Measurements from ENCODE around the gene CCDC9. TPM values are rescaled to one million over a fixed set of nuclear protein-coding genes. Genes with fewer than 3 reads are reported as not detected.

Gene CCDC9
- total RNA-seq, 5 donors from 2014 or later (not counting 1 experiment from before 2014, with no cell fraction given): 40.4 to 57.2 (median 49.7) TPM

DNA sequence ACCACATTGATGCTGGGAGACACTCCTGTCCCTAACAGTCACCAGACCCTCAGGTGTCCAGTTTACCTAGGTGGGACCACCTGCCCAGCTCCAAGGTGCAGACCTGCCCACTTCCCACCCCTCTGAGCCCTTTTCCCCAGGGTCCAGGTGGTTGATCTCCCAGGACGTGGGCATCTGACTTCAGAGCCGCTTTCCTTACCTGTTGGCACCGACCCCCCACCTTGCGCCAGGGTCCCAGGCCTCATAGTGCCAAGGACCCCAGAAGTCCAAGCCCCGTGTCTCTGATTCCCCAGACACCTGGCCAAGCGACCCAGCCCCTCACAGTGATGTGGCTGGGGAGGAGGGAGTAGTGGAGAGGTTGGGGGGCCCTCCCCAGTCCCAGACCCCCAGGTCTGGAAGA, 15.8 kb upstream of the CCDC9 start:
- ATAC-seq (replicated peaks in 1 of 4) (no peak), DNase-seq (no peak)
- no peaks in the 10 kb centered on the region for H3K36me3 Mint-ChIP-seq
- peaks cover 8 to 37% (median 32%) of the 10 kb centered on the region in 3 donors for H3K4me1 Mint-ChIP-seq
- H3K27ac Mint-ChIP-seq: no peak overlapping the region
- ChIA-PET CTCF (interaction anchor here in 1 of 2 donors (0.6 kb wide), 2 partner anchors 46 to 275 kb away, joined by 5 to 7 read pairs; no protein-coding TSS in a partner anchor), POLR2A (interaction anchor here in 1 of 2 donors (0.6 kb wide), 1 partner anchor 62 kb away, joined by 3 read pairs; no protein-coding TSS in a partner anchor)
- peak overlapping the region in 1 of 2 donors; percentile 19 for H3K4me3 ChIP-seq (ENCODE audit: control insufficient read depth in 1 of 2, extremely low read depth in 1 of 2, low read length in 1 of 2)
- H3K27me3 Mint-ChIP-seq: no peaks in the 10 kb centered on the region
- peaks cover 6 to 9% of the 10 kb centered on the region in 2 experiments for H3K27me3 ChIP-seq (replicated peaks in 1 of 2; ENCODE audit: control insufficient read depth in 2 of 2, extremely low read depth in 1 of 2, insufficient read depth in 2 of 2, low read length in 1 of 2)
- H3K36me3 ChIP-seq (ENCODE audit: control insufficient read depth in 2 of 2, extremely low read depth in 1 of 2, insufficient read depth in 1 of 2, low read length in 1 of 2): no peaks in the 10 kb centered on the region
- peaks cover 38 to 55% of the 10 kb centered on the region in 2 experiments for H3K4me1 ChIP-seq (ENCODE audit: control insufficient read depth in 1 of 2, extremely low read depth in 1 of 2, insufficient read depth in 2 of 2, low read length in 2 of 2)
- no peaks in the 10 kb centered on the region for H3K9me3 ChIP-seq
- 75% methylated on average over 2 of the region's 6 CpGs for WGBS (ENCODE audit: insufficient coverage)
- H3K9me3 Mint-ChIP-seq: no peaks in the 10 kb centered on the region
- H3K4me3 Mint-ChIP-seq: peak overlapping the region in 2 of 3 donors; percentile 53 to 54
- H3K27ac ChIP-seq (ENCODE audit: low read length): peak overlapping the region; percentile 50

DNA sequence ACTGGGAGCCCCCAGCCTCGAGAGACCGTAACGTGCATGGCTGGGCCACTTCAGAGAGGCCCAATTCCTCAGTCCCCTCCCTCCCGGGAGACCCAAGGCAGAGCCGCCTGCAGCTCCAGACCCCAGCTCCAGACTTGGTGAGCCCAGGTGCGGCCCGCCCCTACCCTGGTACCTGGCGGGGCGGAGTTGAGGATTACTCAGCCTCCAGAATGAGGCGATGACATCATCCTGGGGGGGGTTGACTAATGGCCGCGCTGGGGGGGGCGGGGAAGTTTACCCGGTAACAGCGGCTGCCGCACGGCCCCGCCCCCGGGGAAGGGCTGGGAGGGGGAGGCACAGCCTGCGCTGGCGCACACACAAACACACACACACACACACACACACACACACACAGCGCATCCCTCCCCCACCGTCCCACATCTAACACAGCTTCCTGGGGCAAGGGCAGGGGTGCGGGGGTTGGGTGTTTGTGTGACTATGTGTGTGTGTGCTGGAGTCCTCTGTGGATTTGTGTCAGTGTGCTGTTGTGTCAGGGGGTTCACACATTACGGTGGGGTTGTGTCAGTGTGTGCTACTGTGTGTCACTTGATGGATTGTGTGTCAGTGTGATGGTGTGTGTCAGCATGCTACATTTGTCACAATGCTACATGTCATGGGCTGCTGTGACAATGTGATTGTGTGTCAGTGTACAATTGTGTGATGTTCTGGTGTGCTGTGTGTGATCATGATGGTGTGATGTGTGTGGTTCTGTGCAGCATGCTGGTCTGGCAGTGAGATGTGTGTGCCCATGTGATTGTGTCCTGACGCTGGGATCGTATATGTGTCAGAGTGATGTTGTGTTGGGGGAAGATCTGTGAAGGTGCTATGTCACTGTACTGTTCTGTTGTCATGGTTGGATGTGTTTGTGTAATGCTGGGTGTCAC, 15.1 kb upstream of the CCDC9 start:
- DNase-seq (peak; percentile 66 to 95 (median 86)), ATAC-seq (replicated peaks in 1 of 4) (peak; percentile 57 to 68 (median 60))
- no peaks in the 10 kb centered on the region for H3K9me3 Mint-ChIP-seq
- H3K9me3 ChIP-seq: no peaks in the 10 kb centered on the region
- POLR2A ChIA-PET: interaction anchor here in 1 of 2 donors (0.6 kb wide), 1 partner anchor 63 kb away, joined by 3 read pairs; no protein-coding TSS in a partner anchor
- 29% methylated on average over 10 of the region's 27 CpGs for WGBS (ENCODE audit: insufficient coverage)
- peak overlapping the region in 1 of 2 donors; percentile 19 for H3K4me3 ChIP-seq (ENCODE audit: control insufficient read depth in 1 of 2, extremely low read depth in 1 of 2, low read length in 1 of 2)
- H3K27ac ChIP-seq (ENCODE audit: low read length): peak overlapping the region; percentile 50
- H3K4me3 Mint-ChIP-seq: peak overlapping the region in 2 of 3 donors; percentile 53 to 54
- H3K4me1 ChIP-seq (ENCODE audit: control insufficient read depth in 1 of 2, extremely low read depth in 1 of 2, insufficient read depth in 2 of 2, low read length in 2 of 2): peaks cover 38 to 55% of the 10 kb centered on the region in 2 experiments
- peaks cover 6 to 9% of the 10 kb centered on the region in 2 experiments for H3K27me3 ChIP-seq (replicated peaks in 1 of 2; ENCODE audit: control insufficient read depth in 2 of 2, extremely low read depth in 1 of 2, insufficient read depth in 2 of 2, low read length in 1 of 2)
- CTCF ChIA-PET: interaction anchor here in 1 of 2 donors (0.6 kb wide), 3 partner anchors 46 to 274 kb away, joined by 3 to 7 read pairs (median 5); no protein-coding TSS in a partner anchor
- H3K27me3 Mint-ChIP-seq: no peaks in the 10 kb centered on the region
- peak overlapping the region in 1 of 2 donors; percentile 22 for H3K27ac Mint-ChIP-seq
- no peaks in the 10 kb centered on the region for H3K36me3 Mint-ChIP-seq
- no peaks in the 10 kb centered on the region for H3K36me3 ChIP-seq (ENCODE audit: control insufficient read depth in 2 of 2, extremely low read depth in 1 of 2, insufficient read depth in 1 of 2, low read length in 1 of 2)
- H3K4me1 Mint-ChIP-seq: peaks cover 8 to 37% (median 32%) of the 10 kb centered on the region in 3 donors

GRCh38 chr19:47241919-47242577, 14.3 kb upstream of the CCDC9 start:
- WGBS (ENCODE audit: insufficient coverage): 88% methylated on average over 7 of the region's 7 CpGs
- ChIA-PET CTCF (interaction anchor here in 1 of 2 donors (1.1 kb wide), 1 partner anchor 31 kb away, joined by 10 read pairs; no protein-coding TSS in a partner anchor), POLR2A (no interaction called here)
- peaks cover 8 to 37% (median 32%) of the 10 kb centered on the region in 3 donors for H3K4me1 Mint-ChIP-seq
- H3K27ac Mint-ChIP-seq: no peak overlapping the region
- peak overlapping the region; percentile 38 for H3K27ac ChIP-seq (ENCODE audit: low read length)
- no peak overlapping the region for H3K4me3 ChIP-seq (ENCODE audit: control insufficient read depth in 1 of 2, extremely low read depth in 1 of 2, low read length in 1 of 2)
- no peaks in the 10 kb centered on the region for H3K9me3 ChIP-seq
- DNase-seq: peak in 2 of 35 experiments; percentile 11 to 29
- H3K36me3 Mint-ChIP-seq: no peaks in the 10 kb centered on the region
- H3K4me1 ChIP-seq (ENCODE audit: control insufficient read depth in 1 of 2, extremely low read depth in 1 of 2, insufficient read depth in 2 of 2, low read length in 2 of 2): peaks cover 38 to 56% of the 10 kb centered on the region in 2 experiments
- H3K27me3 ChIP-seq (replicated peaks in 1 of 2; ENCODE audit: control insufficient read depth in 2 of 2, extremely low read depth in 1 of 2, insufficient read depth in 2 of 2, low read length in 1 of 2): peaks cover 6 to 9% of the 10 kb centered on the region in 2 experiments
- no peak for ATAC-seq (replicated peaks in 1 of 4)
- no peaks in the 10 kb centered on the region for H3K9me3 Mint-ChIP-seq
- H3K36me3 ChIP-seq (ENCODE audit: control insufficient read depth in 2 of 2, extremely low read depth in 1 of 2, insufficient read depth in 1 of 2, low read length in 1 of 2): no peaks in the 10 kb centered on the region
- no peaks in the 10 kb centered on the region for H3K27me3 Mint-ChIP-seq
- H3K4me3 Mint-ChIP-seq: no peak overlapping the region

DNA sequence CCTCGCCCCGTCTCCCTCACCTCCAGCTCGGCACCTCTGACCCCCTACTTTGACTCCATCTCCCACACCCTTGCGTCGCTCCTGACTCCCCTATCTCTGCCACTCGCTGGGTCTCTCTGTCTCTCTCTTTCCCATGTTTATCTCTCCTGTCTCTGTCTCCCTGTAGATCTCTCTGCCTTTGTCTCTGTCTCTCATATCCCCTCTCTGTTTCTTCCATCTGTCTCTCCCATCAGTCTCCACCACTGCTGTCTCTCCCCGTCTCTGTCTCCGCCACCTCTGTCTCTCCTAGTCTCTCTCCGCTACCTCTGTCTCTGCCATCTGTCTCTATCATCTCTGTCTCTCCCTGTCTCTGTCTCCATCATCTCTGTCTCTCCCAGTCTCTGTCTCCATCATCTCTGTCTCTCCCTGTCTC, 13.0 kb upstream of the CCDC9 start:
- ChIA-PET POLR2A (interaction anchor here (0.5 to 0.7 kb wide), 4 partner anchors 31 to 104 kb away, joined by 3 to 4 read pairs (median 3); no protein-coding TSS in a partner anchor), CTCF (interaction anchor here (0.6 to 5.4 kb wide), 13 partner anchors 11 to 130 kb away, joined by 3 to 179 read pairs (median 10); partner anchors contain the start of gene ZC3H4 (in 1 of the 2))
- Mint-ChIP-seq H3K4me1 (peaks cover 8 to 40% (median 35%) of the 10 kb centered on the region in 3 donors), H3K4me3 (peak overlapping the region in 2 of 3 donors; percentile 51 to 66), H3K36me3 (no peaks in the 10 kb centered on the region), H3K27me3 (no peaks in the 10 kb centered on the region), H3K9me3 (no peaks in the 10 kb centered on the region), H3K27ac (peak overlapping the region; percentile 81 to 89)
- Histone ChIP-seq H3K27ac (ENCODE audit: low read length) (peak overlapping the region; percentile 72), H3K4me1 (ENCODE audit: control insufficient read depth in 1 of 2, extremely low read depth in 1 of 2, insufficient read depth in 2 of 2, low read length in 2 of 2) (peaks cover 38 to 60% of the 10 kb centered on the region in 2 experiments), H3K36me3 (ENCODE audit: control insufficient read depth in 2 of 2, extremely low read depth in 1 of 2, insufficient read depth in 1 of 2, low read length in 1 of 2) (no peaks in the 10 kb centered on the region), H3K4me3 (ENCODE audit: control insufficient read depth in 1 of 2, extremely low read depth in 1 of 2, low read length in 1 of 2) (peak overlapping the region; percentile 34 to 51), H3K27me3 (replicated peaks in 1 of 2; ENCODE audit: control insufficient read depth in 2 of 2, extremely low read depth in 1 of 2, insufficient read depth in 2 of 2, low read length in 1 of 2) (peaks cover 6 to 9% of the 10 kb centered on the region in 2 experiments), H3K9me3 (no peaks in the 10 kb centered on the region)
- peak in 2 of 4 experiments; percentile 3 to 19 for ATAC-seq (replicated peaks in 1 of 4)
- DNase-seq: peak in 2 of 35 experiments; percentile 16 to 25
- 36% methylated on average over 7 of the region's 9 CpGs for WGBS (ENCODE audit: insufficient coverage)

DNA sequence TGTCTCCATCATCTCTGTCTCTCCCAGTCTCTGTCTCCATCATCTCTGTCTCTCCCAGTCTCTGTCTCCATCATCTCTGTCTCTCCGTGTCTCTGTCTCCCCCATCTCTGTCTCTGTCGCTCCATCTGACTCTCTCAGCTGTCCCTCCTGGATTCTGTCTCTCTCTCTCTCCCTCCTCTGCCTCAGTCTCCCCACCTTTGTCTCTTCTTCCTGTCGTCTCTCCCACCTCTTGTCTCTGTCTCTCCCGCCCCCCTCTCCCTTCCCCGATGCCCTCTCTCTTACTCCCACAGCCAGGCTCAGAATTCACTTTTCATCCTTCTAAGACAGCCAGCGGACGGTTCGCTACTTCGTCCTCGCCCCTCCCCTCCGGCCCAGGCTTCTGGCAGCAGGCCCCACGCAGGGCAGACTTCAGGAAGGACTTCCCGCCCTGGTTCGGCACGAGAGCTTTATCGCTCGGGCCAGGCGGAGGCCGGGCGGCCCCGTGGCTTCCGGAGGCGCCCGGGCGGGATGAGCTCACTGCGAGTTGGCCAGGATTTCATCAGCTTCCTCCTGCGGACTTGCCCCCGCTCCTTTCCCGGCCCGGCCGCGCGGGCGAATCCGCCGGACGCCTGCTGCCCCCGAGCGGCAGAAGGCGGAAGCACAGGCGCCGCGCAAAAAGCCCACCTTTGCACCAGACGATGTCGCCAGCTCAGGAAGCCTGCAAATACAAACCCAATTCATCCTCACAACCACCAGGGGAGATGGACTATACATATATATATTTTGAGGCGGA, 12.4 kb upstream of the CCDC9 start:
- Mint-ChIP-seq H3K4me3 (peak overlapping the region in 2 of 3 donors; percentile 51 to 66), H3K27me3 (no peaks in the 10 kb centered on the region), H3K4me1 (peaks cover 3 to 36% (median 33%) of the 10 kb centered on the region in 3 donors), H3K36me3 (no peaks in the 10 kb centered on the region), H3K27ac (peak overlapping the region; percentile 81 to 89), H3K9me3 (no peaks in the 10 kb centered on the region)
- Histone ChIP-seq H3K36me3 (ENCODE audit: control insufficient read depth in 2 of 2, extremely low read depth in 1 of 2, insufficient read depth in 1 of 2, low read length in 1 of 2) (no peaks in the 10 kb centered on the region), H3K27me3 (replicated peaks in 1 of 2; ENCODE audit: control insufficient read depth in 2 of 2, extremely low read depth in 1 of 2, insufficient read depth in 2 of 2, low read length in 1 of 2) (peaks cover 6 to 9% of the 10 kb centered on the region in 2 experiments), H3K4me1 (ENCODE audit: control insufficient read depth in 1 of 2, extremely low read depth in 1 of 2, insufficient read depth in 2 of 2, low read length in 2 of 2) (peaks cover 38 to 57% of the 10 kb centered on the region in 2 experiments), H3K27ac (ENCODE audit: low read length) (peak overlapping the region; percentile 72), H3K9me3 (no peaks in the 10 kb centered on the region), H3K4me3 (ENCODE audit: control insufficient read depth in 1 of 2, extremely low read depth in 1 of 2, low read length in 1 of 2) (peak overlapping the region; percentile 32 to 34)
- ATAC-seq (replicated peaks in 1 of 4): peak; percentile 44 to 67 (median 66)
- WGBS (ENCODE audit: insufficient coverage): 2% methylated on average over 40 of the region's 46 CpGs
- POLR2A ChIA-PET: interaction anchor here in 1 of 2 donors (0.6 to 0.9 kb wide), 3 partner anchors 13 to 1355 kb away, joined by 3 to 6 read pairs (median 5); partner anchors contain the start of gene CCDC9
- peak; percentile 69 to 94 (median 81) for DNase-seq
- CTCF ChIA-PET: interaction anchor here (0.5 to 5.4 kb wide), 34 partner anchors 9 to 1351 kb away, joined by 3 to 179 read pairs (median 7); partner anchors contain the start of genes CCDC9 (in 1 of the 2), INAFM1 (in 1 of the 2), SAE1 (in 1 of the 2) and ZC3H4 (in 1 of the 2)
